HepG2 (cell line): ENCODE measurements around the gene RUSF1. TPM values are rescaled to one million over a fixed set of nuclear protein-coding genes. Genes with fewer than 3 reads are reported as not detected.

Experiments
- ATAC-seq: fragments of 200-7000 bp; cut with Tn5 transposase; 3 replicates; pipeline ENCODE4 v1.9.1; 2020; ENCODE audit warnings: mild to moderate bottlenecking, moderate library complexity
- BruUV-seq: library from RNA; stranded (reverse); fragments of 400-500 nt; replicated peaks from 2 replicates; lab custom pipeline; 2021; lab: Mats Ljungman, UMichigan
- CTCF ChIA-PET: fragments of 300-600 bp; formaldehyde crosslinking; extraction: SDS; loops from one replicate; lab custom pipeline; 2021; ENCODE audit warnings: low total read pairs, inconsistent platforms, low intra/inter-chr PET ratio; lab: Yijun Ruan, JAX
- POLR2A ChIA-PET: fragments of 350-600 bp; sonication (Branson Sonifier 250); formaldehyde crosslinking; loops from one replicate; lab custom pipeline; 2020; ENCODE audit warnings: antibody characterized with exemption, inconsistent platforms; lab: Yijun Ruan, JAX
- DNase-seq: peaks from one replicate; pipeline ENCODE4 v3.0.0-alpha.2; 2015; ENCODE audit warnings: low spot score
- FAIRE-seq: peaks from 3 replicates; lab custom pipeline; 2011; peaks lifted over from hg19 to GRCh38; lab: Jason Lieb, UNC
- H2AFZ ChIP-seq: one replicate; pipeline ENCODE4 v1.6.1; 2011; ENCODE audit warnings: low read length, inconsistent platforms
- H3K27ac ChIP-seq: fragments of 300-600 bp; 3 replicates; pipeline ENCODE4 v1.8.0; 2011; ENCODE audit warnings: mixed run types, mild to moderate bottlenecking, mixed read lengths, low read length, inconsistent platforms; ENCODE audit not compliant: insufficient read depth; ENCODE audit errors: extremely low read length
- H3K27me3 ChIP-seq, 2 experiments: fragments of 200-600 bp in 1 of 2; 2 replicates in 1 of 2; 3 replicates in 1 of 2; pipeline versions ENCODE4 v1.6.0 to v1.8.0; 2011; ENCODE audit warnings: low read length in 2 of 2, mild to moderate bottlenecking in 2 of 2, moderate library complexity in 2 of 2, inconsistent platforms in 1 of 2; ENCODE audit not compliant: insufficient read depth in 2 of 2, control insufficient read depth in 1 of 2
- H3K36me3 ChIP-seq, 2 experiments: fragments of 200-600 bp in 1 of 2; replicated peaks in 1 of 2; 2 replicates in 1 of 2; 3 replicates in 1 of 2; pipeline versions ENCODE4 v1.5.1 to v1.8.0; 2011; ENCODE audit warnings: low read length in 2 of 2, inconsistent platforms in 1 of 2; ENCODE audit not compliant: insufficient read depth in 2 of 2, control insufficient read depth in 1 of 2
- H3K4me1 ChIP-seq: 2 replicates; pipeline ENCODE4 v1.5.1; 2012; ENCODE audit warnings: low read length, inconsistent platforms; ENCODE audit not compliant: insufficient read depth
- H3K4me2 ChIP-seq: 2 replicates; pipeline ENCODE4 v1.6.0; 2011; ENCODE audit warnings: low read depth, low read length, inconsistent platforms
- H3K4me3 ChIP-seq, 3 experiments: fragments of 200-600 bp in 1 of 3; sonication (generic), shearing (Covaris generic) in 1 of 3; replicated peaks in 1 of 3; 2 replicates each; pipeline ENCODE4 v1.5.1; 2011 to 2016; ENCODE audit warnings: low read length in 3 of 3, inconsistent platforms in 2 of 3, low read depth in 2 of 3, mild to moderate bottlenecking in 2 of 3, control low read depth in 1 of 3, mixed read lengths in 1 of 3; ENCODE audit not compliant: insufficient read depth in 1 of 3
- H3K79me2 ChIP-seq: one replicate; pipeline ENCODE4 v1.6.1; 2011; ENCODE audit warnings: low read length, inconsistent platforms; ENCODE audit not compliant: insufficient read depth
- H3K9ac ChIP-seq: 2 replicates; pipeline ENCODE4 v1.6.0; 2011; ENCODE audit warnings: mild to moderate bottlenecking, low read depth, low read length, inconsistent platforms; ENCODE audit not compliant: insufficient read depth
- H3K9me3 ChIP-seq: 2 replicates; pipeline ENCODE4 v1.5.1; 2012; ENCODE audit warnings: mild to moderate bottlenecking, low read length
- H4K20me1 ChIP-seq: 2 replicates; pipeline ENCODE4 v1.6.0; 2011; ENCODE audit warnings: inconsistent platforms, mild to moderate bottlenecking, low read length, moderate library complexity; ENCODE audit not compliant: insufficient read depth
- HDAC6 ChIP-seq: fragments of 200-600 bp; sonication (generic); IDR thresholded peaks from 2 replicates; pipeline ENCODE4 v1.7.0; 2017; ENCODE audit warnings: mild to moderate bottlenecking, antibody characterized with exemption, low read length, low read depth
- IKZF5 ChIP-seq: IDR thresholded peaks from 2 replicates; pipeline ENCODE4 v1.6.1; 2018; ENCODE audit warnings: missing genetic modification reagents, mild to moderate bottlenecking, missing compliant biosample characterization
- NR2F6 ChIP-seq, 2 experiments: IDR thresholded peaks; 2 replicates each; pipeline ENCODE4 v1.6.1; 2016; ENCODE audit warnings: antibody characterized with exemption in 1 of 2, mild to moderate bottlenecking in 1 of 2
- POGZ ChIP-seq: sonication (generic); formaldehyde crosslinking; IDR thresholded peaks from 2 replicates; pipeline ENCODE4 v1.4.0; 2020; ENCODE audit warnings: mild to moderate bottlenecking, missing genetic modification reagents
- UBTF ChIP-seq: sonication (generic); formaldehyde crosslinking; IDR thresholded peaks from 2 replicates; pipeline ENCODE4 v1.4.0; 2020; ENCODE audit warnings: mild to moderate bottlenecking, missing genetic modification reagents
- ZNF136 ChIP-seq: sonication (generic); formaldehyde crosslinking; IDR thresholded peaks from 2 replicates; pipeline ENCODE4 v1.8.1; 2022; ENCODE audit warnings: low read depth, mild to moderate bottlenecking, moderate library complexity, missing genetic modification reagents
- ZNF557 ChIP-seq: sonication (generic); formaldehyde crosslinking; IDR thresholded peaks from 2 replicates; pipeline ENCODE4 v1.4.0; 2020; ENCODE audit warnings: missing genetic modification reagents
- ZNF672 ChIP-seq: sonication (generic); formaldehyde crosslinking; IDR thresholded peaks from 2 replicates; pipeline ENCODE4 v1.8.1; 2022; ENCODE audit warnings: missing genetic modification reagents
- WGBS: methylation state at CpG from one replicate; pipeline ENCODE4 v1.1.6; 2017; ENCODE audit warnings: low lambda C conversion rate; 5-methylcytosine and 5-hydroxymethylcytosine counted together
- in situ Hi-C: cut with HindIII; loops from 2 replicates; pipeline ENCODE4 v1.10.0; 2017; ENCODE audit warnings: low pct_unique_long_range_greater_than_20kb; ENCODE audit not compliant: extremely low pct_ligation_motif_present
- intact Hi-C: fragments of 100-400 bp; cut with micrococcal nuclease; formaldehyde crosslinking; loops from one replicate; pipeline ENCODE4 v1.10.0; 2022; ENCODE audit not compliant: unreplicated experiment
- polyA plus RNA-seq, 8 experiments: library from polyadenylated mRNA; depleted of rRNA in 3 of 8; stranded (reverse) in 7 of 8; unstranded in 1 of 8; fragments of >200 nt; fragmentation: Illumina TruSeq in 4 of 8; extraction: Trizol in 4 of 8; gene quantifications; 2 replicates each; pipeline versions ENCODE4 v1.2.1 to v1.2.3, GENCODE V29; 2011 to 2016; ENCODE audit warnings: low read depth in 4 of 8, missing spikeins in 1 of 8, mixed read lengths in 1 of 8; ENCODE audit not compliant: insufficient read depth in 1 of 8
- total RNA-seq, 5 experiments: library from RNA; depleted of rRNA; stranded (reverse); fragments of >200 nt; fragmentation: Illumina TruSeq; extraction: Trizol; gene quantifications; 2 replicates each; pipeline ENCODE4 v1.2.3, GENCODE V29; 2016; ENCODE audit warnings: low read depth in 1 of 5

Gene RUSF1
- total and polyA plus RNA-seq, 2 of the 13 experiments (the other 11 are each of a cell fraction or from before 2014, with no cell fraction given) = 40.8 to 50.2 TPM

- ChIA-PET CTCF (no interaction called here), POLR2A (interaction anchor here (0.6 to 2.2 kb wide), 3 partner anchors 8 to 373 kb away, joined by 3 to 6 read pairs (median 5); partner anchors contain the start of genes ARMC5 and VKORC1)
- no peak for TF ChIP-seq ZNF136 (CRISPR knock-in tag)
- no peak for TF ChIP-seq NR2F6 (IDR thresholded peaks at IDR 0.05)
- no peak for TF ChIP-seq NR2F6 (CRISPR knock-in tag; IDR thresholded peaks at IDR 0.05)
- TF ChIP-seq ZNF557 (CRISPR knock-in tag) = no peak
- TF ChIP-seq POGZ (CRISPR knock-in tag) = no peak
- no peak for TF ChIP-seq ZNF672
- no peak for TF ChIP-seq IKZF5 (CRISPR knock-in tag)
- no peak for TF ChIP-seq UBTF (CRISPR knock-in tag)
- TF ChIP-seq HDAC6 = no peak
- Histone ChIP-seq H3K9me3 (no peaks in the 10 kb centered on the region), H3K4me3 (no peak overlapping the region), H2AFZ (no peak overlapping the region), H3K4me1 (peaks cover 18% of the 10 kb centered on the region), H3K79me2 (no peaks in the 10 kb centered on the region), H3K27ac (no peak overlapping the region), H3K27me3 (peaks cover 0 to 7% of the 10 kb centered on the region in 2 experiments; a peak in 1 of 5 replicates), H3K9ac (no peak overlapping the region), H3K4me2 (no peak overlapping the region), H3K36me3 (peaks cover 20 to 34% of the 10 kb centered on the region in 2 experiments), H4K20me1 (no peaks in the 10 kb centered on the region)
- intact Hi-C loops (no loop called here), in situ Hi-C loops (no loop called here)
- ATAC-seq (no peak), FAIRE-seq (no peak), DNase-seq (no peak)
- 74% methylated on average over 5 of the region's 5 CpGs for WGBS
- no TSS peak for BruUV-seq
Measured at GRCh38 chr16:31467858-31468257, 40.3 kb downstream of the RUSF1 start.
